A673 (cell line): ENCODE results near the gene CALHM5.

Source experiments
- CTCF ChIP-seq: fragments of 300-800, 200-600 bp; sonication (generic); conservative IDR thresholded peaks from 2 replicates; pipeline ENCODE4 v1.5.1; 2017; ENCODE audit warnings: low read depth, mild to moderate bottlenecking, antibody characterized with exemption, low read length, moderate library complexity, mixed read lengths
- EZH2 ChIP-seq: fragments of 200-600 bp; sonication (generic); IDR thresholded peaks from 2 replicates; pipeline ENCODE4 v1.6.1; 2017; ENCODE audit warnings: borderline replicate concordance, low read depth, mild to moderate bottlenecking, mixed read lengths, antibody characterized with exemption, low read length; ENCODE audit not compliant: poor library complexity, severe bottlenecking

- no peak for TF ChIP-seq CTCF
- no peak for TF ChIP-seq EZH2
These were observed 42.0 kb downstream of the CALHM5 start, which contains the start of gene CALHM4 for GRCh38 chr6:116553451-116553850.
